Loucy (cell line): ENCODE data around the gene IRF1.

Experiments
- EZH2phosphoT487 ChIP-seq: fragments of 200-600 bp; IDR thresholded peaks from 2 replicates; pipeline ENCODE4 v1.6.1; 2018; ENCODE audit warnings: antibody characterized with exemption, mild to moderate bottlenecking, moderate library complexity, borderline replicate concordance
- TF ChIP-seq, protein P1 (sequence below): fragments of 200-600 bp; sonication (generic); conservative IDR thresholded peaks from 2 replicates; pipeline ENCODE4 v1.5.1; 2014; ENCODE audit warnings: mild to moderate bottlenecking, antibody characterized with exemption, low read length

DNA sequence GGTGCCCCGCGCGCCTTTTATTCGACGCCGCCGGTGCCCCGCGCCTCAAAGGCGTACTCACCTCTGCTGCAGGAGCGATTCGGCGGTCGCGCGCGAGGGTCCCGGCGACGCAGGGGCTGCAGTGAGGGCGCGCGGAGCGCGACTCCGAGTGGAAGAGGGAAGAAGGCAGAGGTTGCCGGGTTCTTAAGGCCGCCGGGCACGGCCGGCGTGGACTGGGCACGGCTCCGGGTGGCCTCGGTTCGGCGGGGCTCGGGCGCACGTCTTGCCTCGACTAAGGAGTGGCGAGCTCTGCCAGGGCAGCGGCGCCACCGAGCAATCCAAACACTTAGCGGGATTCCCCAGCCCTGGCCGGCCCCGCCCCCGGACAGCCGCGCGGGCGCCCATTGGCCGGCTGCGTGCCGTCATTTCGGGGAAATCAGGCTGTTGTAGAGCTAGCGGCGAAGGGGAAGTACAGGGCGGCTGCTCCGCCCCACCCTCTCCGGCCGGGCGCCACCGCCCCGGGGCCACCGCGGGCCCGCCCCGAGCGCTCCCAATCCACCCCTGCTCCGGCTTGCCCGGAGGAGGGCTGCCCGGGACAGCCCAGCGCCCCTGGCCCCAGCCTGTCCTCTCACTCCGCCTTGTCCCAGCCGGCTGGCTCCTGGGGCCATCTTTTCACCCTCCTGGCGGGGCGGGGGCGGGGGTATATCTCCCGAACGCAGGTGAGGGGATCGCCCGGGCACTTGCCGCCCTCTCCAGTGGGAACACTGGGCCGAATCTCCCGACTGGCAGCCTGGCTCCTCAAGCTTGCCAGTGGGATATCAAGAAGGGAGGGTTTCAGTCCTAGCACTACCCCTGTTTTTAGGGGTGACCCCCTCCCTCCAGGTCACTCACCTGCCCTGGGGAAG lies at the start of gene IRF1:
- TF ChIP-seq, protein P1, sequence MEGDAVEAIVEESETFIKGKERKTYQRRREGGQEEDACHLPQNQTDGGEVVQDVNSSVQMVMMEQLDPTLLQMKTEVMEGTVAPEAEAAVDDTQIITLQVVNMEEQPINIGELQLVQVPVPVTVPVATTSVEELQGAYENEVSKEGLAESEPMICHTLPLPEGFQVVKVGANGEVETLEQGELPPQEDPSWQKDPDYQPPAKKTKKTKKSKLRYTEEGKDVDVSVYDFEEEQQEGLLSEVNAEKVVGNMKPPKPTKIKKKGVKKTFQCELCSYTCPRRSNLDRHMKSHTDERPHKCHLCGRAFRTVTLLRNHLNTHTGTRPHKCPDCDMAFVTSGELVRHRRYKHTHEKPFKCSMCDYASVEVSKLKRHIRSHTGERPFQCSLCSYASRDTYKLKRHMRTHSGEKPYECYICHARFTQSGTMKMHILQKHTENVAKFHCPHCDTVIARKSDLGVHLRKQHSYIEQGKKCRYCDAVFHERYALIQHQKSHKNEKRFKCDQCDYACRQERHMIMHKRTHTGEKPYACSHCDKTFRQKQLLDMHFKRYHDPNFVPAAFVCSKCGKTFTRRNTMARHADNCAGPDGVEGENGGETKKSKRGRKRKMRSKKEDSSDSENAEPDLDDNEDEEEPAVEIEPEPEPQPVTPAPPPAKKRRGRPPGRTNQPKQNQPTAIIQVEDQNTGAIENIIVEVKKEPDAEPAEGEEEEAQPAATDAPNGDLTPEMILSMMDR: no peak
- TF ChIP-seq EZH2phosphoT487: no peak
